Muscle of leg (tissue), 11 donors: ENCODE results near the gene ERCC1. TPM values are rescaled to one million over a fixed set of nuclear protein-coding genes. Genes with fewer than 3 reads are reported as not detected.
A peak's percentile ranks its signal among the peaks of the same experiment; 100 is the strongest.

ENCODE experiments used
- DNase-seq: peaks from one replicate; pipeline ENCODE4 v3.0.0; 2013
- H3K27ac ChIP-seq: one replicate; pipeline ENCODE4 v1.5.1; 2013; ENCODE audit warnings: mild to moderate bottlenecking, low read length, control low read depth
- H3K27me3 ChIP-seq: one replicate; pipeline ENCODE4 v1.6.1; 2013; ENCODE audit warnings: low read length; ENCODE audit not compliant: control insufficient read depth, insufficient read depth
- H3K36me3 ChIP-seq: one replicate; pipeline ENCODE4 v1.6.1; 2013; ENCODE audit warnings: low read length; ENCODE audit not compliant: control insufficient read depth, insufficient read depth
- H3K4me1 ChIP-seq: one replicate; pipeline ENCODE4 v1.6.1; 2013; ENCODE audit warnings: low read length; ENCODE audit not compliant: control insufficient read depth, insufficient read depth
- H3K4me3 ChIP-seq: one replicate; pipeline ENCODE4 v1.5.1; 2013; ENCODE audit warnings: low read length, control low read depth
- H3K9me3 ChIP-seq: replicated peaks from 2 replicates; pipeline ENCODE4 v1.6.1; 2013; ENCODE audit warnings: low read depth, low read length; ENCODE audit not compliant: control insufficient read depth
- WGBS: methylation state at CpG from one replicate; pipeline ENCODE4 v1.1.5; 2013; ENCODE audit warnings: missing lambda C conversion rate; ENCODE audit not compliant: insufficient coverage; 5-methylcytosine and 5-hydroxymethylcytosine counted together
- polyA plus RNA-seq, 8 donors: library from polyadenylated mRNA; unstranded; fragments of 120-200 nt; gene quantifications; one replicate each; pipeline versions ENCODE4 v1.2.1 to v1.2.3, GENCODE V29; 2013; ENCODE audit warnings: inconsistent platforms in 1 of 8, low replicate concordance in 1 of 8; ENCODE audit not compliant: insufficient read length in 8 of 8, insufficient read depth in 1 of 8
- total RNA-seq: library from RNA; stranded (reverse); fragments of 120-200 nt; gene quantifications from one replicate; pipeline ENCODE4 v1.2.4, GENCODE V29; 2013

The ERCC1 gene
- total and polyA plus RNA-seq, 9 donors: 81.8 to 110 (median 90.6) TPM

DNA sequence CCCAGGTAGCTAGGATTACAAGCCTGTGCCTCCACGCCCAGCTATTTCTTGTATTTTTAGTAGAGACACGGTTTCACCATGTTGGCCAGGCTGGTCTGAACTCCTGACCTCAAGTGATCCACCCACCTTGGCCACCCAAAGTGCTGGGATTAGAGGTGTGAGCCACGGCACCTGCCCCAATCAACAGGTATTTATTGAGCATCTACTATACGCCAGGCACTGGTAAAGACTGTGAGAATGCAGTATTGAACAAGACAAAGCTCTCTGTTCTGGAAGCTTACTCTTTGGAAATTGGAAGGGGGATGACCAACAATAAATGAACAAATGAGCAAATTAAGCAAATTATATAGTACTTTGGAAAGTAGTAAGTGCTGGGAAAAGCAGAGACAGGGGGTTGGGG, 21.4 kb upstream of the ERCC1 start:
- Histone ChIP-seq H3K9me3 (no peaks in the 10 kb centered on the region), H3K4me1 (peaks cover 58% of the 10 kb centered on the region), H3K36me3 (no peaks in the 10 kb centered on the region), H3K4me3 (no peak overlapping the region), H3K27ac (peak overlapping the region; percentile 95), H3K27me3 (no peaks in the 10 kb centered on the region)
- no peak for DNase-seq
- WGBS: 60% methylated on average over 1 of the region's 4 CpGs

DNA sequence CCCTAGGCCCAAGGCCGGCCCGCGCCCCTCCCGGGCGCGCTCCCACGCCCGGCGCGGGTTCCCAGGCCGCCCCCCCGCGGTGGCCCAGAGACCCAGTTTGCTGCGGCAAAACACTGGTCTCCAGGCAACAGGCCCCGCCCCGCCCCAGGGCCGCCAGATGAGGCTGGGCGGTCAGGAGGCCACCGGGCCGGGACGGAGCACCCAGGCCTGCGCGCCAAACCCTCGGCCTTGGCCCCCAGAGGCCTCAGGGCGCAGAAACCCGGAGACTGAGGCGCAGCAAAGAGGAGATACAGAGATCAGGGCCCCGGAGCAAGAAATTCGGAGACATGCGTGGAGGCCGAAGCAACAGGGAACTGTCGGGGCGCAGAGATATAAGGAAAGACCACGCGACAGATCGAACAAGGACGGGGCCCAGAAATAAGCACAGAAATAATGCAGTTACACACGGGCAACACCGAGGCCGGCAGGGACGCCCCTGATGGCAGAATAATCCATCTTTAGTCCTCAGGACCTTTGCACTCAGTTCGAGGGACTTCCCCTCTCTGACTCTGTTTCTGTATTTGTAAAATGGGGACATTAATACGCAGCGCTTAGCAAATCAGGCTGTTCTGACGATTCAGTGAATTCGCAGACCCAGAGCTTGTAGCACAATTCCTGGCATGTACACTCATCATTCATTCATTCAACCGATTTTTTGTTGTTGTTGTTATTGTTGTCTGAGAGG, 20.8 kb upstream of the ERCC1 start:
- Histone ChIP-seq H3K36me3 (no peaks in the 10 kb centered on the region), H3K27me3 (no peaks in the 10 kb centered on the region), H3K4me3 (peak overlapping the region; percentile 46), H3K4me1 (peaks cover 53% of the 10 kb centered on the region), H3K27ac (peak overlapping the region; percentile 95), H3K9me3 (no peaks in the 10 kb centered on the region)
- DNase-seq: peak; percentile 98
- WGBS: 4% methylated on average over 42 of the region's 47 CpGs

DNA sequence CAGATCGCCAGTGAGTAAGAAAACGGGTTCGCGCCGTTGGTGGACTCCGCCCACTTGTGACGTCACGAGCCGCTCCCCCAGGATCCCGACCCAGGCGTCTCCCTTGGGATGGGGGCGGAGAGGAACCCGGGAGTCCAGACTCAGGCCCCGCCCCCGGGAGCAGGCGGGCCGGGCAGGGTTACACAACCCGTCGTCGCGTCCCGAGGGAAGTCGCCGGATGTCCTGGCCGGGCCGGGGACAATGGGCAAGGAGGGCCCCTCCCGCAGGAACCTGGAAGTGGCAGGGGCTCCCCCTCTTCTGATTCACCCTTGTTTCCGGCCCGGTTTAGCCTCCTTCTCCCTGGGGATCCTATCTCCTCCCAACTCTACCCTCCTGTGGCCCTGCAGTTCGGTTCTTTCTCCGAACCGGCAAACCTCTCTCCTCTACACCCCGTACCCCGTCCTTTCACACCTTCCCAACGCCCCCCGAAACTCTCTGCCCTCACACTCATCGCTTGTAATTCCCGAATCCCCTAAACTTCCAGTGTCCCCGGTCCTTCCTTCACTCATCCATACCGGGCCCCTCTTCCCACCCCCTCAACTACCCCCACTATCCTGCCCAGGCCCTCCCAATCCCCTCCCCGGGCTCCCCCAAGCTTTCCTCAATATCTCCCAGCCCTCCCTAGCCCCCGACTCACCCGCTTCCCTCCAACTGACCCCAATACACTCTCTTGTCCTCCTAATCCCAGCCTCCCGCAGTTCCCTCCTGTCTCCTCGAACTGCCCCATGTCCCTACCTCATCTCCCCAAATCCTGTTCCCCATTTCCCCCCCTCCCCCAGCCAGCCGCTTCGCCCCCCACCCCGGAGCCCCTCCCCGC, 20.0 kb upstream of the ERCC1 start:
- under 1% methylated on average over 44 of the region's 49 CpGs for WGBS

DNA sequence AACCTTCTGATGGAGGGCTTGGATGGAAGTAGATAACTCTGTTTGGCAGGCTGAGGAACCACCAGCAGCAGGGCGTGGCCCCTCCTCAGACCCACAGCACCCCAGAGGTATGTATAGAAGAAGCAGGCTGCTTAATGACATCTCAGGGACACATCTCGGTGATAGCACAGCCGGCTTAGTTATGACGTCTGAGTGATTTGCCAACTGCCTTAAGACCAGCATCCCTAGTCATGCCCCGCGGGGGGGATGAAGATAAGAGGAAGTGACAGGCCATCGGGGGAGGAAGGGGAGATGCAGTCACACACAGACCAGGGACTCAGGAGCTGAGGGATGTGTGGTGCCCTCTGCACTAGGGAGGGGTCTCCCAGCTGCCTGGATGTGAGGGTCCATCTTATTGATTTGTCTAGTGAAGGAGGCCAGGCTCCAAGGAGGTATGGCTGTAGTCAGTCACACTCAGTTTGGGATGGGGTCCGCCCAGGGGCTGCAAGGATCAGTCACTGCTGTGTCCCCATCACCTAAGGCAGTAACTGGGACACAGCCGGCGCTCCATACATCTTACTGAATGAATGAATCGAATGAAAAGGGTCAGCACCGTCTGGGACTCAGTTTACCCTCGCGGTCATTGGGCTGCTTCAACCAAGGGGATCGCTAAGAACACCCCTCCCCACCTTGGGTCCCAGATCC, 19.2 kb upstream of the ERCC1 start:
- Histone ChIP-seq H3K36me3 (no peaks in the 10 kb centered on the region), H3K27ac (peak overlapping the region; percentile 98), H3K9me3 (no peaks in the 10 kb centered on the region), H3K4me3 (peak overlapping the region; percentile 62), H3K4me1 (peaks cover 47% of the 10 kb centered on the region), H3K27me3 (no peaks in the 10 kb centered on the region)
- peak; percentile 81 for DNase-seq
- 10% methylated on average over 10 of the region's 15 CpGs for WGBS

More for the DNA sequence above, 20.0 kb upstream of the ERCC1 start:
- Histone ChIP-seq H3K9me3 (no peaks in the 10 kb centered on the region), H3K4me3 (peak overlapping the region; percentile 62), H3K27me3 (no peaks in the 10 kb centered on the region), H3K4me1 (peaks cover 48% of the 10 kb centered on the region), H3K27ac (peak overlapping the region; percentile 98), H3K36me3 (no peaks in the 10 kb centered on the region)
- peak; percentile 94 for DNase-seq

DNA sequence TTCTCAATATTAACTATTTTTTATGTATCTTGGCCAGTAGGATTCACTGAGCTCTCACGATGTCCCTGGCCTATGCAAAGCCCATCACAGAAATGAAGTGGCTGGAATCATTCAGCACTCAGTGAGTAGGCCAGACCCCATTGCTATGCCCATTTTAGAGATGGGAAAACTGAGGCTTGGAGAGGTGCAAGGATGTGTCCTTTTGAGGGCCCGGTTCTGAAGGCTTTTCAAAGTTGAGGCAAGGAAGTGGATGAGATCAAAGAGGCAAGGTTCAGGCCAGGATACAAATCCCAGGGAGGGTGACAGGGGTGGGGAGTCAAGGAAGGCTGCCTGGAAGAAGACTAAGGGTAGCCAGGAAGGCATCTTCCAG, 18.7 kb upstream of the ERCC1 start:
- Histone ChIP-seq H3K4me3 (no peak overlapping the region), H3K9me3 (no peaks in the 10 kb centered on the region), H3K4me1 (peaks cover 47% of the 10 kb centered on the region), H3K27me3 (no peaks in the 10 kb centered on the region), H3K27ac (peak overlapping the region; percentile 98), H3K36me3 (no peaks in the 10 kb centered on the region)
- DNase-seq: no peak
- WGBS: 69% methylated on average over 2 of the region's 2 CpGs

DNA sequence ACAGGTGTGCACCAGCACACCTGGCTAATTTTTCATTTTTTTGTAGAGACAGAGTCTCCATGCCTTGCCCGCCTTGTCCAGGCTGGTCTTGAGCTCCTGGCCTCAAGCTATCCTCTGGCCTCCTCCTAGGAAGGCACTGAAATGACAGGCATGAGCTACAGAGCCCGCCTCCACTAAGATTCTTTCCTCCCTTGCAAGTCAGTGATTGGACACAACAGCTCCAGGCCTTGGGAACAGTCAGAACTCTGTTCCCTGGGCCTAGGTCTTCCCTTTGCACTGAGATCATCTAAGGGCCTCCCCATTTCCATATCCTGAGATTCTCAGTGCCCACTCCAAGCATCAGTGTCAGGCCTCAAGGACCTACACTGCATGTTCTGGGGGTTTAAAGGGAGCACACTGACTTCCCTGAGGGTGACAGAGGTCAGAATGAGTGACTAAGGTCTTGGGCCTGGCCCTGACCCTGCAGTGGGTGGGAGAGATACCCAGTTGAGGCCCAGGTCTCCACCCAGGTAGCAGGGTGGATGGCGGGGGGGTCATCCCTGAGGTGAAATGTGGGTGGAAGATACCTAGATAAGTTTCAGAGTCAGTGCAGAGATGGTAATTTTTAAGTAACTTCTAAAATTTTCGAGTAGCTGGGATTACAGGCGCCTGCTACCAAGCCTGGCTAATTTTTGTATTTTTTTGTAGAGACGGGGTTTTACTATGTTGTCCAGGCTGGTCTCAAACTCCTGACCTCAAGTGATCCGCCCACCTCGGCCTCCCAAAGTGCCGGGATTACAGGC, 17.3 kb upstream of the ERCC1 start:
- Histone ChIP-seq H3K27ac (peak overlapping the region; percentile 87), H3K27me3 (no peaks in the 10 kb centered on the region), H3K4me1 (peaks cover 42% of the 10 kb centered on the region), H3K4me3 (no peak overlapping the region), H3K9me3 (no peaks in the 10 kb centered on the region), H3K36me3 (no peaks in the 10 kb centered on the region)
- WGBS: 96% methylated on average over 6 of the region's 9 CpGs
- no peak for DNase-seq

DNA sequence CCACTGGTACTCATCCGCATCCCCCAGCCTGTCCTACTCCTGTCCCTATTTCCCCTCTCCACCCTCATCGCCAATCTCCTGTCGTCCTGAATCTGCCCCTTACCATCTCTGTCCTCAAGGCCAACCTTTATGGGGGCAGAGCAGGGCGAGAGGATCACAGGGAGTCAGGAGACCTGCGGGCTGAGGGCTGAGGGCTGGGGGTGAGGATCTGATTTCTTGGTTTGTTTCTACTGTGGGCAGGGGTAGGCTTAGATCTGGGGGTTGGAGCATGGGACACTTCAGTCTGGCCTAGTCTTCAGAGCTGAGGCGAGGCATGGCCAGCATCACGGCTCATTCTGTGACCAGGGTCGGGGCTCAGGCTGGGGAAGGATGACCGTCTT, 16.5 kb upstream of the ERCC1 start:
- WGBS: 53% methylated on average over 3 of the region's 9 CpGs
- Histone ChIP-seq H3K9me3 (no peaks in the 10 kb centered on the region), H3K36me3 (no peaks in the 10 kb centered on the region), H3K27me3 (no peaks in the 10 kb centered on the region), H3K4me3 (peak overlapping the region; percentile 45), H3K27ac (peak overlapping the region; percentile 87), H3K4me1 (peaks cover 40% of the 10 kb centered on the region)
- DNase-seq: no peak

DNA sequence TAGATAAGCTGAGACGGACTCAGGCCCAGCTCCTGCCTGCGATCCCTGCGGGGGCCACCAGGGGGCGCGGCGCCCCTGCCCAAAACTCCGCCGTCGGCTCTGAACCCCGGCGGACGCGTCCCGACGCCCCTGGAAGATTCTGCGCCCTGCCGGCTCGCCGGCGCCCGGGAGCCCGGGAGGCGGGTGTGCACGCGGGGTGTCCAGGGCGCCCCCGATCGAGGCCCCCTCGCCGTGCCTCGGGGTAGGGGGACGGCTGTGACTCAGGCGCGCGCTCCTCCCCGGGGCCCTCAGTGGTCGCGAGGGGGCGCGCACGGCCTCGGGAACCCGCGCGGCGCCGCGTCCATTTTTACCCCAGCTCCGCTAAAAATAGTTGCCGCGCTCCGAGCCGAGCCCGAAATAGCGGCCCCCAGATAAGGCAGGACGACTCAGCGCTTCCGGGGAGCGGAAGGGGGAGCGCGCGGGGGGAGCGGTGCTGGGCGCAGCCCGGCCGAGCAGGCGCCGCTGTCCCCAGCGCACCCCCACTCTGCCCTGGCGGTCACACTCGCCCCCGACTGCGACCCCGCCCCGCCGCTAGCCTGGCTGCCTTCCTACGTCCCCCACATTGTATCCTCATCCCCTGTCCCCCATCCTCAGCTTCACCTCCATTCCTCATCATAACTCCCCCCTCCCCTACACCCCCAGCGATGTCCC, 16.0 kb upstream of the ERCC1 start:
- WGBS: under 1% methylated on average over 77 of the region's 78 CpGs
- H3K4me1 ChIP-seq: peaks cover 36% of the 10 kb centered on the region
- no peaks in the 10 kb centered on the region for H3K27me3 ChIP-seq
- DNase-seq: peak; percentile 94
- peak overlapping the region; percentile 87 for H3K27ac ChIP-seq
- H3K4me3 ChIP-seq: peak overlapping the region; percentile 45
- no peaks in the 10 kb centered on the region for H3K9me3 ChIP-seq
- no peaks in the 10 kb centered on the region for H3K36me3 ChIP-seq

DNA sequence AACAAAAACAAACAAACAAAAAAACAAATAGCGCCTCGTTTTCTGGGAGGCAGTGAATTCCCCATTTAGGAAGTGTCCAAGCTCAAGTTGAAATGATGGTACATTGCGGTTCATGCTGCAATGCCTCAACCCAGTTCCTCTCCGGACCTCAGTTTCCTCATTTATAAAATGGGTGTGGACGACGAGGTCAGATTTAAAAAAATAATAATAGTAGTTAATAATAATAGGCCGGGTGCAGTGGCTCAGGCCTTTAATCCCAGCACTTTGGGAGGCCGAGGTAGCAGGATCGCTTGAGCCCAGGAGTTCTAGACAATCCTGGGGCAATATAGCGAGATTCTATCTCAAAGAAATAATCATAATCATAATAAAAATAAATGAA, 15.5 kb upstream of the ERCC1 start:
- Histone ChIP-seq H3K27ac (peak overlapping the region; percentile 87), H3K4me1 (peaks cover 32% of the 10 kb centered on the region), H3K9me3 (no peaks in the 10 kb centered on the region), H3K36me3 (no peaks in the 10 kb centered on the region), H3K4me3 (peak overlapping the region; percentile 45), H3K27me3 (no peaks in the 10 kb centered on the region)
- DNase-seq: no peak
- WGBS: no CpG with 5 or more reads among the region's 10 CpGs
